ENCODE data around the gene RAB27A. TPM values are rescaled to one million over a fixed set of nuclear protein-coding genes. Genes with fewer than 3 reads are reported as not detected.

The RAB27A gene
- total and polyA plus RNA-seq, 10 of the 15 experiments (the other 5 are each of a cell fraction or from before 2014, with no cell fraction given) = 13.3 to 139 (median 35.2) TPM

GRCh38 chr15:55226127-55226526 is 63.5 kb downstream of the RAB27A start (continued):
- TF ChIP-seq, protein P1, sequence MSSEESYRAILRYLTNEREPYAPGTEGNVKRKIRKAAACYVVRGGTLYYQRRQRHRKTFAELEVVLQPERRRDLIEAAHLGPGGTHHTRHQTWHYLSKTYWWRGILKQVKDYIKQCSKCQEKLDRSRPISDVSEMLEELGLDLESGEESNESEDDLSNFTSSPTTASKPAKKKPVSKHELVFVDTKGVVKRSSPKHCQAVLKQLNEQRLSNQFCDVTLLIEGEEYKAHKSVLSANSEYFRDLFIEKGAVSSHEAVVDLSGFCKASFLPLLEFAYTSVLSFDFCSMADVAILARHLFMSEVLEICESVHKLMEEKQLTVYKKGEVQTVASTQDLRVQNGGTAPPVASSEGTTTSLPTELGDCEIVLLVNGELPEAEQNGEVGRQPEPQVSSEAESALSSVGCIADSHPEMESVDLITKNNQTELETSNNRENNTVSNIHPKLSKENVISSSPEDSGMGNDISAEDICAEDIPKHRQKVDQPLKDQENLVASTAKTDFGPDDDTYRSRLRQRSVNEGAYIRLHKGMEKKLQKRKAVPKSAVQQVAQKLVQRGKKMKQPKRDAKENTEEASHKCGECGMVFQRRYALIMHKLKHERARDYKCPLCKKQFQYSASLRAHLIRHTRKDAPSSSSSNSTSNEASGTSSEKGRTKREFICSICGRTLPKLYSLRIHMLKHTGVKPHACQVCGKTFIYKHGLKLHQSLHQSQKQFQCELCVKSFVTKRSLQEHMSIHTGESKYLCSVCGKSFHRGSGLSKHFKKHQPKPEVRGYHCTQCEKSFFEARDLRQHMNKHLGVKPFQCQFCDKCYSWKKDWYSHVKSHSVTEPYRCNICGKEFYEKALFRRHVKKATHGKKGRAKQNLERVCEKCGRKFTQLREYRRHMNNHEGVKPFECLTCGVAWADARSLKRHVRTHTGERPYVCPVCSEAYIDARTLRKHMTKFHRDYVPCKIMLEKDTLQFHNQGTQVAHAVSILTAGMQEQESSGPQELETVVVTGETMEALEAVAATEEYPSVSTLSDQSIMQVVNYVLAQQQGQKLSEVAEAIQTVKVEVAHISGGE (CRISPR knock-in tag; IDR thresholded peaks at IDR 0.05) = no peak
- TF ChIP-seq LARP7 (IDR thresholded peaks at IDR 0.05) (no peak), RELA (IDR thresholded peaks at IDR 0.05; ENCODE audit: borderline replicate concordance, partially characterized antibody) (no peak), KDM1A (IDR thresholded peaks at IDR 0.05; ENCODE audit: borderline replicate concordance) (no peak), SIX5 (IDR thresholded peaks at IDR 0.05; ENCODE audit: low read depth, low read length, severe bottlenecking) (no peak)
- TF ChIP-seq, protein P2, sequence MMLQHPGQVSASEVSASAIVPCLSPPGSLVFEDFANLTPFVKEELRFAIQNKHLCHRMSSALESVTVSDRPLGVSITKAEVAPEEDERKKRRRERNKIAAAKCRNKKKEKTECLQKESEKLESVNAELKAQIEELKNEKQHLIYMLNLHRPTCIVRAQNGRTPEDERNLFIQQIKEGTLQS (IDR thresholded peaks at IDR 0.05; ENCODE audit: borderline replicate concordance, extremely low read depth, low read depth, low read length) = no peak
- TF ChIP-seq, protein P3, sequence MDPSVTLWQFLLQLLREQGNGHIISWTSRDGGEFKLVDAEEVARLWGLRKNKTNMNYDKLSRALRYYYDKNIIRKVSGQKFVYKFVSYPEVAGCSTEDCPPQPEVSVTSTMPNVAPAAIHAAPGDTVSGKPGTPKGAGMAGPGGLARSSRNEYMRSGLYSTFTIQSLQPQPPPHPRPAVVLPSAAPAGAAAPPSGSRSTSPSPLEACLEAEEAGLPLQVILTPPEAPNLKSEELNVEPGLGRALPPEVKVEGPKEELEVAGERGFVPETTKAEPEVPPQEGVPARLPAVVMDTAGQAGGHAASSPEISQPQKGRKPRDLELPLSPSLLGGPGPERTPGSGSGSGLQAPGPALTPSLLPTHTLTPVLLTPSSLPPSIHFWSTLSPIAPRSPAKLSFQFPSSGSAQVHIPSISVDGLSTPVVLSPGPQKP (IDR thresholded peaks at IDR 0.05; ENCODE audit: low read depth, low read length) = no peak

- Histone ChIP-seq H3K27ac (ENCODE audit: control insufficient read depth, insufficient read depth) (peak overlapping the region; percentile 23; the same call in 1 of the 2 replicates), H3K4me2 (ENCODE audit: control insufficient read depth, insufficient read depth) (no peak overlapping the region), H4K20me1 (ENCODE audit: control insufficient read depth, insufficient read depth) (no peaks in the 10 kb centered on the region), H3K4me3 (no peak overlapping the region), H3K9ac (ENCODE audit: control insufficient read depth, insufficient read depth, low read length) (no peak overlapping the region), H3K36me3 (ENCODE audit: control insufficient read depth in 2 of 2, insufficient read depth in 2 of 2, low read length in 1 of 2) (peaks cover 0 to 2% of the 10 kb centered on the region in 2 experiments; a peak in 1 of 4 replicates), H3K79me2 (ENCODE audit: control insufficient read depth, insufficient read depth, low read length) (no peaks in the 10 kb centered on the region), H3K9me3 (replicated peaks; ENCODE audit: control insufficient read depth, insufficient read depth, low read length) (no peaks in the 10 kb centered on the region), H3K27me3 (replicated peaks in 1 of 2; ENCODE audit: control insufficient read depth in 2 of 2, insufficient read depth in 2 of 2, low read length in 1 of 2) (no peaks in the 10 kb centered on the region), H2AFZ (ENCODE audit: control insufficient read depth, low read depth, low read length) (no peak overlapping the region), H3K4me1 (ENCODE audit: control insufficient read depth, insufficient read depth, low read length) (peaks cover 33% of the 10 kb centered on the region)
- POLR2A ChIA-PET = no interaction called here
- SMC1A ChIA-PET (ENCODE audit: uncharacterized antibody, unreplicated experiment) = interaction anchor here (1.0 to 2.6 kb wide), 4 partner anchors 42 to 62 kb away, joined by 3 to 11 read pairs (median 6); no protein-coding TSS in a partner anchor
- DNase-seq (ENCODE audit: low read depth, low spot score) = peak; percentile 48
- in situ Hi-C loops (cut with MboI) = loop anchor here (5.0 kb wide), 1 partner anchor 57 kb away; no protein-coding TSS in a partner anchor
- CTCF ChIA-PET = interaction anchor here (1.0 kb wide), 1 partner anchor 52 kb away, joined by 3 read pairs; no protein-coding TSS in a partner anchor
- ATAC-seq = peak; percentile 64
- FAIRE-seq = peak; percentile 41
- BruUV-seq (replicated peaks) = no TSS peak
- RAD21 ChIA-PET (ENCODE audit: unreplicated experiment) = interaction anchor here (1.1 kb wide), 1 partner anchor 61 kb away, joined by 4 read pairs; no protein-coding TSS in a partner anchor
- intact Hi-C loops (cut with micrococcal nuclease; ENCODE audit: unreplicated experiment) = loop anchor here (5.0 kb wide), 1 partner anchor 32 kb away; no protein-coding TSS in a partner anchor
- no peak for TF ChIP-seq SUPT20H (IDR thresholded peaks at IDR 0.05; ENCODE audit: borderline replicate concordance, control insufficient read depth, low read depth, low read length)
- no peak for TF ChIP-seq MEF2B (IDR thresholded peaks at IDR 0.05; ENCODE audit: partially characterized antibody, poor library complexity, severe bottlenecking)
- no peak for TF ChIP-seq MYC (IDR thresholded peaks at IDR 0.05; ENCODE audit: insufficient read depth, insufficient read length, insufficient replicate concordance, low read length, severe bottlenecking)
- no peak for TF ChIP-seq ESRRA (IDR thresholded peaks at IDR 0.05; ENCODE audit: low read length)
- no peak for TF ChIP-seq DPF2 (IDR thresholded peaks at IDR 0.05)
- TF ChIP-seq RCOR1 (conservative IDR thresholded peaks at IDR 0.05; ENCODE audit: low read depth, low read length) = no peak
- TF ChIP-seq, protein P4, sequence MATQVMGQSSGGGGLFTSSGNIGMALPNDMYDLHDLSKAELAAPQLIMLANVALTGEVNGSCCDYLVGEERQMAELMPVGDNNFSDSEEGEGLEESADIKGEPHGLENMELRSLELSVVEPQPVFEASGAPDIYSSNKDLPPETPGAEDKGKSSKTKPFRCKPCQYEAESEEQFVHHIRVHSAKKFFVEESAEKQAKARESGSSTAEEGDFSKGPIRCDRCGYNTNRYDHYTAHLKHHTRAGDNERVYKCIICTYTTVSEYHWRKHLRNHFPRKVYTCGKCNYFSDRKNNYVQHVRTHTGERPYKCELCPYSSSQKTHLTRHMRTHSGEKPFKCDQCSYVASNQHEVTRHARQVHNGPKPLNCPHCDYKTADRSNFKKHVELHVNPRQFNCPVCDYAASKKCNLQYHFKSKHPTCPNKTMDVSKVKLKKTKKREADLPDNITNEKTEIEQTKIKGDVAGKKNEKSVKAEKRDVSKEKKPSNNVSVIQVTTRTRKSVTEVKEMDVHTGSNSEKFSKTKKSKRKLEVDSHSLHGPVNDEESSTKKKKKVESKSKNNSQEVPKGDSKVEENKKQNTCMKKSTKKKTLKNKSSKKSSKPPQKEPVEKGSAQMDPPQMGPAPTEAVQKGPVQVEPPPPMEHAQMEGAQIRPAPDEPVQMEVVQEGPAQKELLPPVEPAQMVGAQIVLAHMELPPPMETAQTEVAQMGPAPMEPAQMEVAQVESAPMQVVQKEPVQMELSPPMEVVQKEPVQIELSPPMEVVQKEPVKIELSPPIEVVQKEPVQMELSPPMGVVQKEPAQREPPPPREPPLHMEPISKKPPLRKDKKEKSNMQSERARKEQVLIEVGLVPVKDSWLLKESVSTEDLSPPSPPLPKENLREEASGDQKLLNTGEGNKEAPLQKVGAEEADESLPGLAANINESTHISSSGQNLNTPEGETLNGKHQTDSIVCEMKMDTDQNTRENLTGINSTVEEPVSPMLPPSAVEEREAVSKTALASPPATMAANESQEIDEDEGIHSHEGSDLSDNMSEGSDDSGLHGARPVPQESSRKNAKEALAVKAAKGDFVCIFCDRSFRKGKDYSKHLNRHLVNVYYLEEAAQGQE (IDR thresholded peaks at IDR 0.05; ENCODE audit: low read depth, low read length) = no peak
These were observed 64.7 kb downstream of the RAB27A start for GRCh38 chr15:55224892-55225291.
